DMS53 treated with DMSO at 0.1 percent for 48 hours (cell line): ENCODE data around the gene RGR.

ENCODE experiments used
- DNase-seq: peaks from one replicate; lab custom pipeline; 2025; ENCODE audit not compliant: unreplicated experiment; lab: John Stamatoyannopoulos, UW

The RGR gene

DNA sequence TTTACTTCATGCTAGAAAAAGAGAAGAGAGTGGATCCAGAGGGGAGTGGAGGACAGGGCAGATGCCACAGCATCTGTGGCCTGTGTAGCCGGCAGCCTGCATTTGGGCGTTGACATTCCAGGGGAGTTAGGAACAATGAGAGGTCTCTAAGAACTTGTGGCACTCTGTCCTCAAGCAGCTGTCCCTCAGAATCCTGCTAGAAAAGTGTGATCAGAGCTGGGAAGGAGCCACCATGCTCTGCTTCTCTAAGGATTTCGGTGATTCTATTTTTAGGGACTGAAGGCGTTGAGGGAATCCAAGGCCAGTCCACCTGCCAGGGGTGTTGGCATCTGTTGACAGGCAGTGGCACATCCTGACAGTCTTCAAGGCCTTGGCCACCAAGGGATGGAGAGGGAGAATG is 27.1 kb upstream of the RGR start:
- no peak for DNase-seq

DNA sequence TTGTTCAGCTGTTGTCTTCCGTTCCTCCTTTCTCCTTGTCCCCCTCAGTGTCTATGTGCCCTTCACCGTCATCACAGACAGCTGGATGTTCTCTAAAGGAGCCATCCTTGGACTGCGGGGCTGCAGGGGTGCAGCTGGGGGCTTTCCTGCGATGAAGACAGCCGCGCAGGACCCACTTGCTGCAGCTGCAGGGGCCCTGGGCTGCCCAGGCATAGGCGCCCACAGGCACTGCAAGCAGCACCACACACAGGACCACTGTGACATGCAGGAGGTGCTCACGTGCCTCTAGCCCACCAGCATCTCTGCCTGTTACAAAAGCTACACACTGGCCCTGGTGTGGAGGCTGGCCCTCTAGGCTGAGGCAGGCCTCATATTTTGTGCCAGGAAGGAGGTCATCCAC is 22.9 kb upstream of the RGR start:
- DNase-seq: no peak

DNA sequence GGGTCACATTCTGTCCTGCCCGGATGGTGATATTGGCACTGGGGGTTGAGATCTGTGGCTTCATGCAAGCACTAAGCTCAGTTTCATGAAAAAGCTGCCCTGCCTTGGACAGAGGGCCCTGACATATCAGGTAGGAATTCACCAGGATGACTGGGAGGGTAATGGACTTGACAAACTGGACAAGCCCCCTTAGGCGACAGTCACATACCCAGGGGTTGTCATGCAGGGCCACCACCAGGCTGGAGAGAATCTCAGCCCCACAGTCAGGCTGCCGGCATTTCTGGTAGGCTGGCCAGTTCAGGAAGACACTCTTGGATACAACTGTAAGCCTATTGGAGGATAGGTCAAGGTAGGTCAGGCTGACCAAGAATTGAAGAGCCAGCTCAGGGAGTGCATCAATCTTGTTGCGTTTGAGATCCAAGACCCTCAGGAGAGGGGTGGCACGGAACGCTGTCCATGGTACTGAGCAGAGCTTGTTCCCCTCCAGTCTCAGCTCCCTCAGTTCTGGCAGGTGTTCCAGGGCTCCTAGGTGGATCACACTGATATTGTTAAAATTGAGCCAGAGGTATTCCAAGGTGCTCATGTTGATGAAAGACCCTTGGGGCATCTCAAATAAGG is 20.3 kb upstream of the RGR start:
- DNase-seq: no peak

DNA sequence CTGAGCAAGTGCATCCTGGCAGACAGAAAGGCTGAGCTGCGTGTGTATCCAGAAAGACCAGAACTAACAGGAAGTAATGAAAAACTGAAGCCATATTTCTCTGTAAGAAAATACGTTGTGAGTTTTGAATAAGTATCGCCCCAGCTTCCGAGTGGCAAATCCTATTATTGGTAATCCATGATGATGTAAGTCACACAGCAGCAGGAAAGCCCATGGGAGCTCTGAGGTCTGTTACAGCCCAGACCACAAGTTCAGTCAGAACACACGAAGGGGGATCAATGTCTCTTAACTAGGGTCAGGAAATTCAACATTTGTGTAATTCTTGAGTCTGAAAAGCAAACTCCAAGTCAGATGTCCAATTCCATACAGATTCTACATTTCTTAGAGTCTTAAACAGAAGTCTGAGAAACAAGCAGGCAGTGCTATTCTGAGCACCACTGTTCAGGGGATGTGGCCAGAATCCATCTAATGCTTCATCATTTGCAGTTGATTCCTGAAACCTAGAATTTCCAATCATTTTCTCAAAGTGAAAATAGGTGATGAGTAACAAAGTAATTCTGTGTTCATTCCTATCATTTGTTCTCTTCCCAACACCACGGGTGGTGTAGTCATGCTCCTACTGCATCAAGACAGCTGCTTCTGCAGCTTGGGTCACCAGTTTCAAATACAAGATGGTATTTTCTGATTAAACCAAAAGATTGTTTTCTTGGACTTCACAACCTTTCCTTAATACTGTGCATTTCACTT is 19.3 kb upstream of the RGR start, which contains the start of gene LRIT2:
LRIT2 (minus strand) TSS at position 118 of the 747 bp plus-strand sequence; CDS start at position 94, 24 bp downstream.
- no peak for DNase-seq

DNA sequence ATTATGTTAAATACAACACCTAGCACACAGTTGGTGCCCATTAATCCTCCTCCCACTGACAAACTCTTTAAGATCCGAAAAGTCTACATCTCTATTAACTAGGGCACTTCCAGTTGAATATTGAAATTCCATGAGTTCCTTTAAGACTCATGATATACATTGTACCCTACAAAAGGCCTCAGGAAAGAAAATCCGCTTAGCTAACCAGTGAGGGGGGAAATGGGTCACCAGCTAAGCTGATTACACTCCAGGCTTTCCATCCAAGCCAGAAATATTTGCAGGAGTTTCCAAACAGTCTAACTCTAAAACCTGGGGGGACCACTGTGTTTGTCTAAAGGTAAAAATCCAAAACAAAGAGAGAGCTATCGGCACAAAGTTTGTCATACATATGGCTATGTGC is 18.2 kb upstream of the RGR start:
- no peak for DNase-seq

DNA sequence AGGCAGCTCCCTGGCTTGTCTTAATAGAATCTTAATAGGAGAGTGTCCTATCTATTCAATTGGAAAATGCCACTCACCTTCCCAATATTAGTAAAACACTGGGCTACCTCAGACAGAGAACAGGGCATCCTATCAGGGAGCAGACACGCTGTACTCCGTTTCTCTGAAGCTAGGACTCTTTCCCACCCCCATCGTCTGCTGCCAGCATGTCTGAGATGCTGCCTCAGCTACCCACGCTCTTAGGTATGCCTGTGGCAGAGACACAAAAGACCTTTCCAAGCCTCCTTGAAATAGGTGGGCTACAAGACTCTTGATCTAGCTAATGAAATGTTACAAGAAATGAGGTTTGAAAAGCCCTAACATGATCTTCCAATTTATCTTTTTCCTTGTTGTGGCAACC is 17.0 kb upstream of the RGR start:
- DNase-seq: no peak

DNA sequence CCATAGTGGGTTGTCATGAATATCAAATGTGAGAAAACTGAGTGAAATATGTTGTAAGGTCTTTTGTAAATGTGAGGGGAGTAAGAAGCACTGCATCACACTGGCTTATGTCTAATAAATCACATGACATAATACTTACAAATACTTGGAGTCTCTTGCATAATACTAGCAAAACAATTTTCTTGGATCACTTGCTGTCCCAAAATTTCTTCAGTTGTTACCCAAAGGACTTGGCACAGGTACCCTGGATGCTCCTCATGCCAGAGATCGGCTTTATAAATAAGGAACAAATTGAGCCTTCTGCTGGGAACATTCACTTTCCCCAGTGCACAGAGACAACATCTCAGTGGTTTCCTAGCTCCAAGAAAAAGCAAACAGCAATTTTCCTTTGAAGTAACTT is 14.5 kb upstream of the RGR start:
- DNase-seq: no peak

DNA sequence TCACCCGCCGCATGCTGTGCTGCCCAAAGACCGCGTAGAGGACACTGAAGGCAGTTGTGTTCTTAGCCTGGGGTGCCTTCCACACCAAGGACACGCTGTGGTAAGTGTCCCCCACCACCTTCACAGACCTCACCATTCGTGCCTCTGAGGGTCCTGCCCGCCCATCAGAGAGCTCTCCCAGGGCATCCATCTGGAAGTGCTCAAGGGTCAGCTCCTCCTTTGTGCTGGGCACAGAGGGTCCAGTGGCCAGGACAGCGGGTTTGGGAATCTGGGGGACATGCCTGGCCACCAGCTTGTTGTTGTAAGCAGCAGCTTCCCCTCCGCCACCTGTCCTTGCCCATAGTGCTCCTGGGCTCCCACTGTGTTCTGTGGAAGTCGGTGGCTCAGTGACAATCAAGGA is 12.5 kb upstream of the RGR start:
- DNase-seq: no peak

DNA sequence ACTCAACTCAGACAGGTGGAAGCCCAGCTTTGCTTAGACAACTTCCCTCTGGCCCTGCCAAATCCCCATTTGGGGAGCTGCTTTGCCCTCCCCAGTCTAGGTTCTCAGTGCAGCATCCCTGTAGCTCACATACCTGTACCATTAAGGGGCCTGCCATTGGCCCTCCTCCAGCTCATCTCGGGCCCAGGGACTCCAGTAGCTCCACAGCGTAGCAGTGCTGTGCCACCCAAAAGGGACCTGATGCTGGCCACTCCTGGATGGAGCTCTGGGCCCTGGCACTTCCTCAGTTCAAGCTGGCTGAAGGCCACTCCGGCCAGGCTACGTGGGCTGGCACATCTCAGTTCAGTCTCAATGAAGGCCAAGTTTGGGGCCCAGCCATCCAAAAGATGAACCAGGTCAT is 10.9 kb upstream of the RGR start:
- no peak for DNase-seq

DNA sequence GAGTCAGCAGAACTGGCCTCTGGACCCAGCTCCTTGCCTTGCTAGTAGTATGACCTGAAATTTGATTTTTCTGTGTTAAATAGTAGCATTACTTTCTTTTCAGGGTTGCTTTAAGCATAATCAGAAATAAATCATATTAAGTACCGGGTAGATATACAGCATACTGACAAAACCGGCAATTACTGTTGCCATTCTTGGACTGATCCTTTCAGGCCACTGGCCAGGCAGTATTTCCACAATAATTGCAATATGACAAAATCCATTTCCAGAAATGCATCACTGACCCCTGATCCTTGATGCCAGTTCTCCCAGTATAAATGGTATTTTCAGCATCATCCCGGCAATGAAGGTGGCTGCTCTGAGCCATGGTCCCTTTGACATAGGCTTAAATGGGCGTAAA is 10.4 kb upstream of the RGR start:
- no peak for DNase-seq

DNA sequence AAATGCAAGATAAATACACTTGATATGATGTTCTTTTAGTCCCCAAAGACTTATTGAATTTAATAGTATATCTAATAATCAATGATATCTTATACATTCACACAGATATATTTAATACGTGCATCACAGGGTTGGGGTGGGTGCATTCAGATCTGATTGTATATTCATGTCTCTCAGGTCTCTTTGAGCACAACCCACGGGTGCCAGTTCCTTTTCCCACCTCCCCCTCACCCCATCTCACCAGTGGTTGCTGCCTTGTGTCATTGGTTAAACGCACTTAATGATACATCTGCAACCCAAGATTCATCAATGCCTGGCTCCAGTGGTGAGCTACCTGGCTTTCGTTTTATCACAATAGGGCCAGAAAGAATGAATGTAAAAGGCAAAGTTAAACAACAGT is 9.8 kb upstream of the RGR start:
- no peak for DNase-seq

DNA sequence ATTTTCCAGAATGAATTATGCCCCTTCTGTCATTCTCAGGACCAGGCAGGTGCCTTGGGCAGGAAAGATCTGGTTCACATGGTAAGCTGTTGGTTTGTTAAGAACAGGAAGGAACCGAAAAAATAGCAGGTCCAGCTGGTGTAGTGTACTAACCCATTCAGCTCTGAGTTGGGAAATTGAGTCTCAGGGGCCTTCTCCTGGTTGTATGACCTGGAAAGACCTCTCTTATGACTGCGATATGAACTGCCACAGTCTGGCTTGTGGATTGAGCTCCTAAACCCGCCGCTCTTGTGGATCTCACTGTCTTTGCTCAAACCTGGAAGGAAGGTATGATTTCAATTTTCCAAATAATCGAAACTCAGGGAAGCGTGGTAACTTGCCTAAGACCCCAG is 8.1 kb upstream of the RGR start:
- no peak for DNase-seq

DNA sequence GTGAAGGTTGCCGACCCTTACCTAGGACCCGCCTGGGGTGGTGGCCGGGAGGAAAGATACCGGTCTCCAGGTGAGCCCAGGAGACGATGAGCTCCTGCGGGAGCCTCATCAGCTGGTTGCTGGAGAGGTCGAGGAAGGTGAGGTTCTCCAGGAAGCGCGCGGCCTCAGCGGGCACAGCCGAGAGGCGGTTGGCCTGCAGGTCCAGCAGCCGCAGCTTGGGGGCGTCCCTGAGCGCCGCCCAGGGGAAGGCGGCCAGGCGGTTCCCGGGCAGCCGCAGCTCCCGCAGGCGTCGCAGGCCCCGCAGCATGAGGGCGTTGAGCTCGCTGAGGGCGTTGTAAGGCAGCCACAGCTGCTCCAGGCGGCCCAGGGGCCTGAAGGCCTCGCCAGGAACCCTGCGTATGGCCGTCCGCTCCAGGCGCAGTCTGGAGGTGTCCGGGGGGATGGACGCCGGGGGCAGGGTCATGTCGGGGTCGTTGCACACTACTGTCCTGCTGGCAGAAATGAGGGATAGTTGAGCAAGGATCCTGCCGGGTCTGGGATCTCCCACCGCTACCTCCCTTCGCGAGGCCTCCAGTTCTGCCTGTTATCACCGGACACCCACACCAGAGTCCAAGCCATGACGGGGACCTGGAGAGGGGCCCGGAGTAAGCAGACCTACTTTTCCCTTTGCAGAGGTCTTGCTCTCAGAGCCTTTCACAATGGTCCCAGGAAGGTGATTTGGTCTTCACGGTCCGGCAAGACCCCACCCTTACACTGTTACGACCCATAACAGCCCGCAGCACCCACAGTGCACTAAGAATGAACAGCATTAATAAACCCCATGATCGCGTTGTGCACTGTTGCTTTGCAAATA is 7.4 kb upstream of the RGR start:
- no peak for DNase-seq

DNA sequence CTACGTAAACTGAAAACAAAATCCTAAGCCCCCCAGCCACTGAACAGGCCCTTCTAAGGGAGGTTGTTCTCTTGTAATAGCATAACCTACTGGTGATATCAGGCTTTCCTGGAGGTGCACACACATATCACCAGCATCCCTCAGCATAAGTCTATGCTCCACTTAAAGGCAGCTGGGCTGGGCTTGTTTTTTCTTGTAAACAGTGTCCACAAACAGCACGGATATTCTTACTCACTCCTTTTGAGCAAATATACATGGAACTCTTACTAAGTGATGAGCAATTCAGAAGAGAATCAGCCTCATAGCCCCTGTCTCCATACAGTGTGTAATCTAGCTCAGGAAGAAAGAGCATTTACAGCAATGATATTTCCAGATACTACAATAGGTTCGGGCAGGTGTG is 5.9 kb upstream of the RGR start:
- DNase-seq: peak; percentile 3

DNA sequence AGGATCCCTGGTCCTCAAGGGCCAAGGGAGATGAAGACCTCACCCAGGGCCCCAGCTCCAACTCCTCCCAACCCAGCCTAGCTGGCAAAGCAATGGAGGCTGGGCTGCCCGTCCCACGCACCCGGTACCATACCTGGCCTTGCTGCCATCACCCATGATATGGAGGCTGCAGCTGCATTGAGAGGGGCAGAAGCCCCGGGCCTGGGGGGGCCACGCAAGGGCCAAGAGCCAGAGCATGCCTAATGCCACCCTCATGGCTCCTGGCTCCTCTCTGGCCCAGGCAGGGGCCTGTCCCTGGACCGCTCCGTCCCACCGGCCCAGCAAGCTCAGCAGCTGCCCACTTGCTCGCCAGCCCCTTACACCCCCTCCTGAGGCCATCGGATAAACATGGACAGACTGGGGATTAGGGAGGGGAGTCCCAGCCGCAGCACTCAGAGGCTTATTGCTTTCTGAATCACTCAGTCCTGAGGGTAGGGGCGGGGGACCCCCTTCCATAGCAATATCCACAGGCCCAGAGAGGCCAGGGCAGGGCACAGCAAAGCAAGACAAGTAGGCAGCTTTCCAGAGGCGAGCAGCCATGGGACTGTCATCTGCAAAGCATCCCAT is 3.6 kb upstream of the RGR start, which contains the start of gene LRIT1:
LRIT1 (minus strand) TSS at position 362 of the 606 bp plus-strand sequence; CDS start at position 255, 107 bp downstream.
- no peak for DNase-seq

DNA sequence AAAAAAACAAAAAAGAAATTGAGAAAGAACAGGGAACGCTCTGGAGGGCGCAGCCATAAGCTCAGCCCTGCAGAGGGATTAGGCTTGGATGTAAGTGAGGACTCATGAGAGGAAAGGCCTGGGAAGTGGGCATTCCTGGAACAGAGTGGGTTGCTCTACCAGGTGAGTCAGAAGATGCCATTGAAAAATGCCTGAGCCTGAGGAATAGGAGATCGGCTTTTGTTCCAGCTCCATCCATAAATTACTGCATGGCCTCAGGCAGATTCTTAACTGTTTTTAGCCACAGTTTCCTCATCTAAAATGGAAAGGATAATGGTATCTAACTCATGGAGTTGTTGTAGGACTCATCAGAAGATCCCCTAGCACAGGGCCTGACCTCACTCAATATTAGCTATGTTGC is 1.1 kb upstream of the RGR start:
- DNase-seq: no peak

DNA sequence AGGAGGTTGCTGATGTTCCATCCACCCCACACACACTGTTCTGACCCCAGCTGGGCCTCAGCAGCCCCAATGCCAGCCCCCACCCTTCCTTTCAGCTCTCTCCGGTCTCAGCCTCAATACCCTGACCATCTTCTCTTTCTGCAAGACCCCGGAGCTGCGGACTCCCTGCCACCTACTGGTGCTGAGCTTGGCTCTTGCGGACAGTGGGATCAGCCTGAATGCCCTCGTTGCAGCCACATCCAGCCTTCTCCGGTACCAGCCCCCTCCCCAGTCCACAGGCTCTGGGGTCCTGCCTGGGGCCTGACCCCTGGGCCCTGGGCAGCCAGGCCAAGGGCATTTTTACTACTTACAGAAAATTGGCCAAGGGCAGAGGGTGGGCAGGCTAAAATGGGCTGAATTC is 2.6 kb downstream of the RGR start:
- DNase-seq: no peak

DNA sequence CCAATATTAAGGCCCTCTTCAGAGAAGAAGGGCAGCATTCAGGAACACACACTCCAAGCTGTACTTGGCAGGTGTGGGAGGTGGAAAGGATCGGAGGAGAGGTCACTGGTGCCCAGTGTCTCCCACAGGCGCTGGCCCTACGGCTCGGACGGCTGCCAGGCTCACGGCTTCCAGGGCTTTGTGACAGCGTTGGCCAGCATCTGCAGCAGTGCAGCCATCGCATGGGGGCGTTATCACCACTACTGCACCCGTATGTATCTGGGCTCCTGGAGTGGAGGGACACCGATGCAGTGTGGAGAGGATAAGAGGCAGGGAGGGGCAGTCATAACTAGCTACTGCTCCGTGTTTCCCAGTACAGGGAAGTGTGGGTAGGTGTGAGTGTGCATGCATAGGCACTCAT is 3.9 kb downstream of the RGR start:
- no peak for DNase-seq

DNA sequence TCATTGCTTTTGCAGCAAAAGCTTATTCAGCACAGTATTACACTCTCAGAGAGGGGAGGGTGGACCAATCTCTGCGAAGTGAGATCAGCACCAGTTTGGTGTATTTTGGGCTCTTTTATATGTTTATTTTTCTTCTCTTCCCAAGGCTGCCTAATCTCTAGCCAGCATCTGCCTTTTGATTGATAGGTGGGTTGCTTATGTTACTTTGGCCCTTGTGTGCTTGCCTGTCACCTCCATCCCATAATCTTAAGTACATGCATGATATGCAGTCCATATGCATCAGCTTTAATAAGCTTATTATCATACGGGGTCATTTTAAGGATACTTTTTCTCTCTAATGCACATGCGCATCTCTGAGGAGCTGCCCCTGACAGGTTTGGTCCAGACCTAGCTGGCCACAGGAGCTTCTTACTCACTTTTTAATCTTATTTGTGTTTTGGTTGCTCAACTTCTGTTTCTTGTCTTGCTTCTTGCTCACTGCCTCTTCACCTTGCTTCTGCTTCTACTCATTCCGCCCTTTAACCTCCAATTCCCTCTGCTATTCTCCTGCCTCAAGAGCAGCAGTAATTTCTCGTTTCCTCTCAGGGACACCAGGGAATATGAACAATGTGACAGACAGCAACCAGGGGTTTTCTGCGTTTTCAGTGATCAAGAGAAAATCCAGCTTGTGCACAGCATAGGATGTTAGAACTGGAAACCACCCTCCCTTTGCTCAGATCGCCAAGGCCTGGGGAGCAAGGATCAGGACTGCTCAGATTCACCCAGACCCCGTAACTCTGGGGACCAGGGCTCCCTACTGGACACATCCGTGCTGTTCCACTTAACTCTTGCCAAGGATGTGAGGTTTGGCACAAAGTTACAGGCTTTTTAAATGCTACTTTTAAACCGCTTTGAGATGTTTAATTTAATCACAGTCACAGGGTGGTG is 10.0 kb downstream of the RGR start:
- DNase-seq: no peak
